Activated CD4-positive, alpha-beta T cell treated with anti-CD3 and anti-CD28 coated beads, Interleukin-2, amount 10 ng/mL, durations not matched to agents 24 days and 14 days (primary cell): ENCODE data around the gene OR7G1. TPM values are rescaled to one million over a fixed set of nuclear protein-coding genes. Genes with fewer than 3 reads are reported as not detected.
"Not testable (repeated sequence)": the region's sequence is repeated elsewhere in the genome, so short reads cannot be mapped to it uniquely, and the experiment has no call there.

Experiments used
- DNase-seq: peaks from one replicate; pipeline ENCODE4 v3.0.0; 2022
- H3K27ac Mint-ChIP-seq: one replicate; pipeline ENCODE4 v1.8.0; 2022; ENCODE audit warnings: mild to moderate bottlenecking, mixed read lengths
- H3K27me3 Mint-ChIP-seq: one replicate; pipeline ENCODE4 v1.8.0; 2022; ENCODE audit warnings: mixed read lengths
- H3K36me3 Mint-ChIP-seq: one replicate; pipeline ENCODE4 v1.8.0; 2022; ENCODE audit warnings: low read depth, mild to moderate bottlenecking, mixed read lengths
- H3K4me1 Mint-ChIP-seq: one replicate; pipeline ENCODE4 v1.8.0; 2021; ENCODE audit warnings: mixed read lengths
- H3K4me3 Mint-ChIP-seq: one replicate; pipeline ENCODE4 v1.8.0; 2022; ENCODE audit warnings: mild to moderate bottlenecking, moderate library complexity, mixed read lengths
- H3K9me3 Mint-ChIP-seq: one replicate; pipeline ENCODE4 v1.8.0; 2021; ENCODE audit warnings: mixed read lengths
- intact Hi-C: fragments of 100-400 bp; cut with micrococcal nuclease; formaldehyde crosslinking; loops from one replicate; pipeline ENCODE4 v1.15.1; 2023
- total RNA-seq: library from RNA; stranded (reverse); gene quantifications from 2 replicates; pipeline ENCODE4 v1.2.3, GENCODE V29; 2022

The OR7G1 gene
- total RNA-seq, 1 donor from 2014 or later = not detected

GRCh38 chr19:9132422-9132821, 16.9 kb upstream of the OR7G1 start:
- intact Hi-C loops = no loop called here
- peaks cover 4% of the 10 kb centered on the region for H3K4me1 Mint-ChIP-seq
- no peaks in the 10 kb centered on the region for H3K9me3 Mint-ChIP-seq
- no peak for DNase-seq
- H3K36me3 Mint-ChIP-seq = no peaks in the 10 kb centered on the region
- H3K27ac Mint-ChIP-seq = no peak overlapping the region
- no peaks in the 10 kb centered on the region for H3K27me3 Mint-ChIP-seq
- H3K4me3 Mint-ChIP-seq = no peak overlapping the region

- H3K27me3 Mint-ChIP-seq = no peaks in the 10 kb centered on the region
- peak; percentile 58 for DNase-seq
- H3K4me3 Mint-ChIP-seq = no peak overlapping the region
- H3K9me3 Mint-ChIP-seq = no peaks in the 10 kb centered on the region
- H3K36me3 Mint-ChIP-seq = no peaks in the 10 kb centered on the region
- intact Hi-C loops = no loop called here
- H3K27ac Mint-ChIP-seq = no peak overlapping the region
- peaks cover 2% of the 10 kb centered on the region for H3K4me1 Mint-ChIP-seq
Measured at GRCh38 chr19:9130965-9131364, 15.4 kb upstream of the OR7G1 start.

- Mint-ChIP-seq H3K4me3 (no peak overlapping the region), H3K36me3 (no peaks in the 10 kb centered on the region), H3K9me3 (no peaks in the 10 kb centered on the region), H3K27ac (no peak overlapping the region), H3K4me1 (peaks cover 2% of the 10 kb centered on the region), H3K27me3 (no peaks in the 10 kb centered on the region)
- intact Hi-C loops = no loop called here
- DNase-seq = no peak
Measured at GRCh38 chr19:9128171-9128570, 12.6 kb upstream of the OR7G1 start.

- Mint-ChIP-seq H3K36me3 (no peaks in the 10 kb centered on the region), H3K4me3 (no peak within 1 kb of the TSS), H3K27me3 (no peaks in the 10 kb centered on the region), H3K4me1 (peaks cover 2% of the 10 kb centered on the region), H3K27ac (no peak within 1 kb of the TSS), H3K9me3 (no peaks in the 10 kb centered on the region)
- intact Hi-C loops = no loop called here
- no peak for DNase-seq
Measured at GRCh38 chr19:9126900-9127405, 11.4 kb upstream of the OR7G1 start, which contains the start of gene OR7G3. TSS of gene OR7G3 (minus strand) at chr19:9126950. CDS start at chr19:9126950, 0 bp downstream.

GRCh38 chr19:9116547-9116946, 984 bp upstream of the OR7G1 start:
- intact Hi-C loops = no loop called here

GRCh38 chr19:9109959-9110358, 5.6 kb downstream of the OR7G1 start:
- no peak overlapping the region for H3K27ac Mint-ChIP-seq
- peaks cover 5% of the 10 kb centered on the region for H3K9me3 Mint-ChIP-seq
- intact Hi-C loops = no loop called here
- DNase-seq = no peak
- H3K4me1 Mint-ChIP-seq = no peaks in the 10 kb centered on the region
- H3K4me3 Mint-ChIP-seq = no peak overlapping the region
- H3K27me3 Mint-ChIP-seq = no peaks in the 10 kb centered on the region
- H3K36me3 Mint-ChIP-seq = no peaks in the 10 kb centered on the region

More at GRCh38 chr19:9116547-9116946, 984 bp upstream of the OR7G1 start:
- Mint-ChIP-seq H3K27ac (no peak overlapping the region), H3K4me1 (no peaks in the 10 kb centered on the region), H3K9me3 (peaks cover 7% of the 10 kb centered on the region), H3K36me3 (no peaks in the 10 kb centered on the region), H3K27me3 (no peaks in the 10 kb centered on the region), H3K4me3 (no peak overlapping the region)
- no peak for DNase-seq

- intact Hi-C loops = no loop called here
- no peaks in the 10 kb centered on the region for H3K27me3 Mint-ChIP-seq
- DNase-seq = no peak
- H3K36me3 Mint-ChIP-seq = no peaks in the 10 kb centered on the region
- no peaks in the 10 kb centered on the region for H3K4me1 Mint-ChIP-seq
- H3K9me3 Mint-ChIP-seq = peaks cover 5% of the 10 kb centered on the region
- no peak within 1 kb of the TSS for H3K4me3 Mint-ChIP-seq
- no peak within 1 kb of the TSS for H3K27ac Mint-ChIP-seq
Measured at GRCh38 chr19:9107375-9107774, 8.2 kb downstream of the OR7G1 start, which contains the start of gene OR7G2. TSS of gene OR7G2 (minus strand) at chr19:9107475. CDS start at chr19:9103243, 4,232 bp downstream.

GRCh38 chr19:9086761-9087160, 28.8 kb downstream of the OR7G1 start, which contains the start of gene OR1M1:
TSS of gene OR1M1 (plus strand) at chr19:9087061. CDS start at chr19:9093245, 6,184 bp downstream.
- no peak within 1 kb of the TSS for H3K27ac Mint-ChIP-seq
- no peaks in the 10 kb centered on the region for H3K4me1 Mint-ChIP-seq
- no peak for DNase-seq
- H3K9me3 Mint-ChIP-seq = no peaks in the 10 kb centered on the region
- H3K36me3 Mint-ChIP-seq = no peaks in the 10 kb centered on the region
- intact Hi-C loops = no loop called here
- H3K4me3 Mint-ChIP-seq = no peak within 1 kb of the TSS
- H3K27me3 Mint-ChIP-seq = no peaks in the 10 kb centered on the region

GRCh38 chr19:9078651-9079050, 36.9 kb downstream of the OR7G1 start:
- Mint-ChIP-seq H3K36me3 (no peaks in the 10 kb centered on the region), H3K27ac (no peak overlapping the region), H3K9me3 (no peaks in the 10 kb centered on the region), H3K27me3 (no peaks in the 10 kb centered on the region), H3K4me1 (peaks cover 2% of the 10 kb centered on the region), H3K4me3 (no peak overlapping the region)
- DNase-seq = no peak
- intact Hi-C loops = no loop called here

GRCh38 chr19:9076901-9077300, 38.7 kb downstream of the OR7G1 start:
- H3K27ac Mint-ChIP-seq = no peak overlapping the region
- no peaks in the 10 kb centered on the region for H3K36me3 Mint-ChIP-seq
- intact Hi-C loops = no loop called here
- H3K27me3 Mint-ChIP-seq = no peaks in the 10 kb centered on the region
- H3K4me3 Mint-ChIP-seq = no peak overlapping the region
- no peaks in the 10 kb centered on the region for H3K9me3 Mint-ChIP-seq
- peaks cover 2% of the 10 kb centered on the region for H3K4me1 Mint-ChIP-seq
- DNase-seq = no peak

GRCh38 chr19:9075064-9075949, 40.3 kb downstream of the OR7G1 start:
- Mint-ChIP-seq H3K4me3 (no peak overlapping the region), H3K27ac (no peak overlapping the region), H3K36me3 (no peaks in the 10 kb centered on the region), H3K27me3 (no peaks in the 10 kb centered on the region), H3K4me1 (peaks cover 2% of the 10 kb centered on the region), H3K9me3 (no peaks in the 10 kb centered on the region)
- intact Hi-C loops = no loop called here
- no peak for DNase-seq

- Mint-ChIP-seq H3K4me1 (no peaks in the 10 kb centered on the region), H3K27me3 (no peaks in the 10 kb centered on the region), H3K36me3 (no peaks in the 10 kb centered on the region), H3K9me3 (no peaks in the 10 kb centered on the region), H3K4me3 (no peak overlapping the region), H3K27ac (no peak overlapping the region)
- intact Hi-C loops = no loop called here
- no peak for DNase-seq
Measured at GRCh38 chr19:9073806-9074205, 41.8 kb downstream of the OR7G1 start.

GRCh38 chr19:9071720-9072119, 43.8 kb downstream of the OR7G1 start:
- H3K4me1 Mint-ChIP-seq, intact Hi-C loops, H3K27ac Mint-ChIP-seq, DNase-seq, H3K4me3 Mint-ChIP-seq, H3K27me3 Mint-ChIP-seq, H3K36me3 Mint-ChIP-seq, H3K9me3 Mint-ChIP-seq: not testable (repeated sequence)

GRCh38 chr19:9070066-9070465, 45.5 kb downstream of the OR7G1 start:
- Mint-ChIP-seq H3K4me3 (no peak overlapping the region), H3K4me1 (no peaks in the 10 kb centered on the region), H3K27ac (no peak overlapping the region), H3K9me3 (no peaks in the 10 kb centered on the region), H3K27me3 (no peaks in the 10 kb centered on the region), H3K36me3 (no peaks in the 10 kb centered on the region)
- DNase-seq = no peak
- intact Hi-C loops = no loop called here
